T-helper 2 cell (primary cell): Measurements from ENCODE around the gene KRT5.

Source experiments
- DNase-seq, 5 experiments: peaks; one replicate each; pipeline versions ENCODE4 v3.0.0 to v3.0.0-alpha.2; 2012 to 2022
- total RNA-seq, 2 donors: gene quantifications; one replicate each; lab custom pipeline; 2026; lab: John Stamatoyannopoulos, UW

The KRT5 gene
- total RNA-seq, result 0 to 0.31 reads per million in 2 donors

- DNase-seq, result no peak
Observed at GRCh38 chr12:52519826-52520662, at the start of gene KRT5. Gene KRT5 (minus strand): TSS chr12:52520394. CDS start chr12:52520296, 98 bp downstream.

GRCh38 chr12:52568111-52568510 is 47.9 kb upstream of the KRT5 start:
- no peak for DNase-seq

- DNase-seq, result peak in 1 of 5 experiments; percentile 82
Observed at GRCh38 chr12:52566847-52567291, 46.7 kb upstream of the KRT5 start.

DNA sequence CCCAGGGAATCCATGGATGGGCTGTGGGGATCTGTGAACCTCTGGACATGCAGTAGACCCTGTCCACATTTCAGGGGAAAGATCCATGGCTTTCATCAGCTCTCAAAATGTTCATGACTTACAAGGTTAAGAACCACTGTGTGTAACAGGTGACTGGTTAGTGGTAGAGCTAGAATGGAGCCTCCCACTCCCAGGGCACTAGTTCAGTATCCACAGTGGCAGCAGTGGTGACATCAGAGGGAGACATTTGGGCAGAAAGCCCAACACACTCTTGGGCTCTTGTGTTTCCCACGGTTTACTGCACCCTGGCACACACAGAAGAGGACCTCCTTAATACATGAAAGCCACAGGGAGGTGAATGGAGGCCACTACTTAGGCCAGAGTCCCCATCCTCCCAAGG is 44.4 kb upstream of the KRT5 start:
- DNase-seq, result no peak

DNA sequence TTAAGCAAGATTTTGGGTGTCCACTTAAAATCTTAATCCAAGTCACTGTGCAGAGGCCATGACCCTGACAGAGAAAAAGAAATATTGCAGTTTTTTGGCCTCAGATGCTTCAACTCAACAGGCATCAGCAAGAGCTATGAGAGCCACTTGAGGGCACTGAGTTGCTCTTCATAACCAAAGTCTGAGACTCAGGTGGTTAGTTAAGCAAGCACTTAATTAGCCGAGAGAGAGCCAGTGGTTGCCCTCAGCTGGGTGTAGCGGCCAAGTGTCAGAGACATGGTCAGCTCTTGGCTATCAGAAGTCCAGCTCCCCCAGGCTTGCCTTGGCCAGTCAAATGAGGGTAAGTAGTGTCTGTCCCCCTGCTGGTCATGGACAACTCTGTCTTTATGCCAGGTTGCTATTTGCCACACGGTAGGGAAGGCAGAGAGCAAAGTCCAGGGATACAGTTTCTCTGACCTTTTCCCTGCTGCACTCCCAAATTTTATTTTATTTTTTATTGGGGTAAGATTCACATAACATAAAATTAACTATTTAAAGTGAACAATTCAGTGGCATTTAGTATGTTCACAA is 41.8 kb upstream of the KRT5 start:
- DNase-seq, result no peak

- DNase-seq, result no peak
Observed at GRCh38 chr12:52559979-52560378, 39.8 kb upstream of the KRT5 start.

GRCh38 chr12:52558781-52559445 is 38.7 kb upstream of the KRT5 start:
- DNase-seq, result no peak

DNA sequence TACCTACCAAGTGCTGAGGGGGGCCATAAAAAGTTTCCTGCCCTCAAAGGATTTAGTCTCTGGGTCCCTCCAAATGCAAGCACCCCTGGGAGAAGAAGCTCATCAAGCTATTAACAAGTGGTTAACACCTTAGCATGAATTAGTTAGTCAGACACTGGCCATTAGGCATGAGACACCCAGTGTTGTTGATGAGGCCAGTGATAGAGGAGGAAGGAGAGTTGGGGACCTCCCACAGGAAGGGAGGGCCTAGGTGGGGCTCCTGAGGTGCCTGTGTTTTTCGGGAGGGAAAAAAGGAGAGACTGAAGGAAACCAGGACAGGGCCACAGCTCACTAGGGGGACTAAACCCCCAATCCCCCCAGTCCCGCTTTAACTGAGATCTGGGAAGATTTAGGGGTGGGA is 37.3 kb upstream of the KRT5 start:
- no peak for DNase-seq

GRCh38 chr12:52555577-52555976 is 35.4 kb upstream of the KRT5 start:
- DNase-seq, result peak in 2 of 5 experiments; percentile 23 to 38

DNA sequence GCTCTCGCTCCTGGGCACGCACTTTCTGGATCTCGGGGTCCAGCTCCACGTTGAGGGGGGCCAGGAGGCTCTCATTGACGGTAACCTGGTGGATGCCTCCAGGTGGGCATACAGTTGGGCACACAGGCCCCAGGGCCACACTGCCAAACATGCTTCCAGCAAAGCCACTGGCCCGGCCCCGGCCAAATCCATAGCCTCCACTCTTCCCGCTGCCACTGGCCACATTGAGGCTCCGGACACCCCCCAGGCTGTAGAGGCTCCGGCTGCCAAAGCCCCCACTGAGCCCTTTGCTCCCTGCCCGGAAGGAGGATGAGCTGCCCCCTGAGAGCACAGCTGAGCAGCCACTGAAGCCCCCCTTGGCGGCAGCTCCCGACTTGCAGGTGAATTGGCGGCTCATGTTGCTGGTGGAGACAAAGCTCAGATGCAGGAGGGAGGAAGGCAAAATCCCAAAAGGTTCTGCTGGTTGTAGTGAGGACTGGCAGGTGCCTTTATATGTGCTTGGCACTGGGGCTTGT is 32.5 kb upstream of the KRT5 start, which contains the start of gene KRT71:
Gene KRT71 (minus strand): TSS at position 465 of the 515 bp plus-strand sequence. CDS start 68 bp downstream, at position 397.
- no peak for DNase-seq

GRCh38 chr12:52552055-52552454 is 31.9 kb upstream of the KRT5 start:
- no peak for DNase-seq

- no peak for DNase-seq
Observed at GRCh38 chr12:52551216-52551865, 31.1 kb upstream of the KRT5 start.

DNA sequence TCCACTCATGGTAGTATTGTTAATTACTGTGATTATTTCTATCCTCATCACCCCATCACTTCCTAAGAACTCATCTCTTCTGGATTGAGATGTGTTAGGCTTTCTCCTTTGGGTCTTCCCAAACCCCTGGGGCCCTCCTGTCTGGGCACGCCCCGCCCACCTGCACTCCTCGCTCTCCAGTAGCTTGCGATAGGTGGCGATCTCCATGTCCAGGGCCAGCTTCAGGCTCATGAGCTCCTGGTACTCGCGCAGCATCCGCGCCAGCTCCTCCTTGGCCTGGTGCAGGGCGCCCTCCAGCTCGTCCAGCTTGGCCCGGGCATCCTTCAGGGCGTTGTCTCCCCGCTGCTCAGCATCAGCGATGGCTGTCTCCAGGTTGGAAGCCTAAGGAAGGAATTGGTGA is 25.9 kb upstream of the KRT5 start:
- no peak for DNase-seq

- no peak for DNase-seq
Observed at GRCh38 chr12:52543985-52544883, 24.0 kb upstream of the KRT5 start.

- DNase-seq, result peak in 1 of 5 experiments; percentile 14
Observed at GRCh38 chr12:52542785-52543318, 22.7 kb upstream of the KRT5 start.

- no peak for DNase-seq
Observed at GRCh38 chr12:52542157-52542556, 22.0 kb upstream of the KRT5 start.

- no peak for DNase-seq
Observed at GRCh38 chr12:52541709-52542108, 21.5 kb upstream of the KRT5 start.

DNA sequence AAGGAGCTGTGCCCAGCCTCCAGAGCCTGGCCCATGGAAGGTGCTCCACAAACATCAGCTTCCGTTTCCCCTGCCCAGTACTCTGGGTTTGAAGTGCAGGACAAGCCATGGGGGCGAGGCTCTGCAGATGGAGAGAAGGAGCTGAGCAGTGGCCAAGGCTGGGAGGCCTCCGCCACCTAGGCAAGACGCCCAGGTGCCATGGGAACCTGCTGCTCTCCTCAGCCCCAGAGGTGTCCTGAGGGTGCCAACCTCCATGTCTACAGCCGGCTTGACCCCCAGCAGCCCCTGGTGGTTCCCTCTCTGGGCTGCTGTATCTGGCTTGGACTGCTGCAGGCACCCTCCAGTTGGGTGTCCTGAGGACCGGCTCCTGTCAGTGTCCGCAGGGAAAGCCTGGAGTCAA is 20.3 kb upstream of the KRT5 start:
- DNase-seq, result no peak

DNA sequence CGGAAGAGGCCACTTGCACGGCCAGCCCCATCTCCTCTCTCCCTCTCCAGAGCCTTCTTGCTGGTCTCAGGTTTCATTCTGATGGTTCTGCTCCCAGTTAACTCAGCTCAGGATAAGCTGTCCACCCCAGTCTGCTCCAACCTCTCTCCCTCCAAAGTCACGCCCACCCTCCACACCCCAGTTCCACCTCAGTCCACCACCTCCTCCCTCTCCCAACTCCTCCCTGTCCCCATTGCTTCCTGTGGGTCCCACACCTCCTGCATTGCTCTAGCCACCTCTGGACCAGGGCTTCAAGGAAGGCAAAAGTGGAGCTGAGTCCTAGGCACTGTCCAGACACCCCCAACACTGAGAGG is 19.6 kb upstream of the KRT5 start:
- DNase-seq, result no peak

DNA sequence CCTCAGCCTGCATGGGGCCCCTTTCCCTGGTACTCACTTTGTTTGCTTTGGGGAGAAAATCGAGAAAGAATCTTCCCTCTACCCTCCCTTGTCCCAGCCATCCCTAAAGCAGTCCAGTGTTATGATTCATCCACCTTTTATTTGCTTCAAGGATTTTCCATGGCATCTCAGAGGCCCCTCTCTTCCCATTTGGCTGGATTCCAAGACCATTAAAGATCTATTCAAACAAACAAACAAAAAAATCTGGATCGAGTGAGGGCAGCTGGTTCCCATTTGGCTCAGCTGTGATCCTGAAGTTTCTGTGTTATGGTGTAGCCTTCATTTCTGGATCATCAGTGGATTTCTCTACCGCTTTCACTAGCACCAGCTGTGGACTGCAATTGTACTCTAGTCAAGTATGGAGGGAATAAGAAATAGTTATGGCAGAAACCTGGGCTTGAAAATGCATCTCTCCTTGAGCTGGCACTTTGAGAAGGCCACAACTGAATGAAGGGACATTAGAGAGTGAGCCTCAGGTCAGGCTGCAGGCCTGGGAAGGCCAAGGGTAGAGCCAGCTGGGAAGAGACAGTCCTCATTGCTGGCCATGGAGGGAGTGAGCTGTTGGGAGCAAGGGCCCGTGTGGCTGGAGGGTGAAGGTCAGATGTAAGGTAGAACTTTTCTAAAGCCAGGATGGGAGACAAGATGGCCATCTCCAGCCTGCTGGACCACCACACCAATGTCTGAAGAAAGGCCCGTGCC is 19.1 kb upstream of the KRT5 start:
- DNase-seq, result no peak

DNA sequence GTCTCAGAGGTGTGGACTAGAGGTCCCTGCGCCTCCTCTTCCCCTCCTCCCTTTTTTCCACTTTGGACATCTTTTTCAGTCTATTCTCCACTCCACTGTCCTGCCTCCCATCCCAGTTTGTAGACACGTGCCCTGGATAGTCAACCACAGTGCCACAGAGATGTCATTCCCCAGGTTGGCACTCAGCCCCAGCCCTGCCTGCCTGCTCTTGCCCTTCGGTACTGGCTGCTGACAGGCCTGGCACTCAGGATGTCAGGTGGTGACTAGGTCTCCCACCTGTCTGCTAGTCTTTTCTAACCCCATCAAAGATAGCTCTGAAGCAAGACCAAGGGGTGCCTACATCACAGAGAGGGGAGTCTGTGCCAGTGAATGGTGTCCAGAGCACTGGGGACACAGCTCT is 16.9 kb upstream of the KRT5 start:
- DNase-seq, result no peak
